Dedifferentiated amniotic fluid mesenchymal stem cell (primary cell): ENCODE data around the gene ADCY2.
"Not testable (repeated sequence)": the region's sequence is repeated elsewhere in the genome, so short reads cannot be mapped to it uniquely, and the experiment has no call there.

Experiments
- DNase-seq: peaks from one replicate; pipeline ENCODE4 v3.0.0-alpha.2; 2016; ENCODE audit errors: extremely low spot score

ADCY2 gene

DNA sequence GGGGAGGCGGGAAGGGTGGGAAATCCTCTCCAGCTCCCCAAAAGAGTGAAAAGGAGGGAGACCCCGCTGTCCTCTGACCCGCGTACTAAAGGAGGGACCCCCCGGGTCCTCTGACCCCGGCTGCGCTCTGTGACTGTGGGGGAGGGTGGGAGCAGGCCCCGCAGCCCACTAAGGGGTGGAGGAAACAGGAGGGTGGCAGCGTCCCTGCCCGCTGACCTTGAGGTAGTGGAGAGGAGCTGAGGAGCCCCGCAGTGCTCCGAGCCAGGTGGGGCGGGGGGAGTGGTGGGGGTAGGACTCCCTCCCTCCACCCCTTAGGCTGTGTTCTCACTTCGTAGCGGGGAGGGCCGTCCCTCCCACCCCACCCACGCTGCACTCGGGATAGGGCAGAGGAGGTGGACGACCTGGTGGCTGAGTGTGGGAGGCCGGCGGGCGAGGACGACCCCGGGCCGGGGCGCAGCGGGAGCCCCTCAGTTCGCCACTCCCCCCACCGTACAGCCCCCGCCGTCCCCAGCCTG is 449 bp upstream of the ADCY2 start:
- no peak for DNase-seq

DNA sequence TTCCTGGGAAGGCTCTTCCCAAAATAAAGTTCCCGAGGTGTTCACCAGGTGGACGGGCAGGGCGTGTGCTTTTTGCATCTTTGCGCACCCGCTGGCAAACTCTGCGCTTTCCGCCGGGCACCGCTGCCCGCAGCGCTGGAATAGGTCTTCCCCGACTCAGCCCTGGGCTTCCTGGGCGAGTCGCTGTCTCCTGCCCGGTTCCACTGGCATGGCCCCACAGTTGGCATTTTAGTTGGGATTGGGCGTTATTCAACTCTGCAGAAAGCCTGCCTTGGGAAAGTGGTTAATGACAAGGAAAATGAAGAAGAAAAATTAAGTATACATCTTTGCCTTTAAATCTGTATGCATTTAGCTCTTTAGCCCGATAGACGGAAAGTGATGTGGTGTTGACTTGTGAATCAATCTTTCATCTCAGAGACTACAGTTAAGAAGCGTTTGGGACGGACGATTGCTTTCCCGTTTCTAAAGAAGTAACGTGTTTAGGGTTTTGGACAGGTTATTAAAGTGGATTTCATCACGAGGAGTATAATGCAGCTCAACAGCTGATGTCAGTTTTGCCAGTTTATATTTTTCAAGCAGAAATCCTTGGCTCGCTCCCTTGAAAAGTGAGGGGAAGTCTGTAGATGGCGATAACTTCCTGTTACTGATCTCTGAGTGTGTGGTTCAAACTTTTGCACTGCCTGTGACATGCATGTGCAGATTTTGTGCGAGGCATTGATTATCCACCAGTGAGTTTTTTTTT is 946 bp downstream of the ADCY2 start:
- DNase-seq: no peak

- no peak for DNase-seq
Observed at GRCh38 chr5:7397937-7398336, 2.0 kb downstream of the ADCY2 start.

DNA sequence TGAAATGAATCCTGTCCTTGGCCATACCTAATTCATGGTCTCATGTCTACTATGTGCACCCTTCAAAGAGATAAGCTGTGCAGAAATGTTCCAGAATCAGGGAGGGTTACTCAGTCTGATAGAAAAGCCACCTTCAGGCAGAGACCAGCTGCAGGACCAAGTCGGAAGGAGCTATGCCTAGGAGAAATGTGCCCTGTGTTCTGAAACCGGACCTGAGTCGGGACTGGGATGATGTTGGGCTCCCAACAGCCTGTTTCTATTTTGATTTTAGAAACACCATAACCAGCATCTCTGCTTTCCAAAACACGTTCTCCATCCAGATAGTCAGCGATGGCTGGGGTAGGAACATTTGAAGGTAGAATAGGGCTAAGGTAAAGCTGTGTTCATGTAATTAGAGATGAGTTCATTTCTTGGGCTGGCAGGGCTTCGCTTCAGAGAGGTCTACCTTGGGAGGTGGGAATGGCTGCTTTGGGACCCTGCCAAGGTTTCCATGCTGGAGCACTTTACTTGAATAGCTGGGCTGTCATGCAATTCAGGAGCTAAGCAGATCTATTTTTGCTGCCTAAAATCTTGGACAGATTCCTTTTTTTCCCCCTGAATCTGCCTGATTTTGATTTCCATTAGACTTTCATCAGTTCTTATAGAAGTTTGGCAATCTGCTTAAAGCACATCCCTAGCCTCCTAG is 2.8 kb downstream of the ADCY2 start:
- DNase-seq: no peak

- no peak for DNase-seq
Observed at GRCh38 chr5:7405277-7405676, 9.3 kb downstream of the ADCY2 start.

DNA sequence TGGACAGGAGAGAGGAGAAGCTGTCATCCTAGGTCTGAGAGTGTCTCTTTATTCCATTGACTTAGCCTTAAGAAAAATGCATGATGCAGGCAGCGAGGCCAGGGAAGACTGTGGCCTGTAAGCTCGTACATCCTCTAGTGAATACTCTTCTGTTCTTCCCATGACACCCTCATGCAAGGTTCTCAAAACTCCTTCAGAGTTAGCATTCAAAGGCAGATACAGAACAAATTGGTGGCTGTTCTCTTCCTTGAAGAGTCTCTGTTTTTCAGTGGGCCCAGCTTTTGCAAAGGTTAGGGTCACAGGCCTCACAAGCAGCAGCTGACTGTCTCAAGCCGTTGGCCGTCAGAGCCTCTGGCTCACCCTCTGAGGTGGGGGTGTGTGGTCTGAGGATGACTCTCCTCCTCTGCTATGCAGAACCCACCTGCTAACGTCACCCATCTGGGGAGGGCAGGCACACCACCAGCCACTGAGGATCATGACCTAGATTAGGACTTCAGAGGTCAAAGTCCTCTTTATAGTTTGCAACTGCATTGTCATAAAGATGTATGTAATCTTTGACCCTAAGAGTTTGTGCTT is 15.1 kb downstream of the ADCY2 start:
- no peak for DNase-seq

- DNase-seq: no peak
Observed at GRCh38 chr5:7412409-7412808, 16.5 kb downstream of the ADCY2 start.

GRCh38 chr5:7415123-7415522 is 19.2 kb downstream of the ADCY2 start:
- DNase-seq: no peak

DNA sequence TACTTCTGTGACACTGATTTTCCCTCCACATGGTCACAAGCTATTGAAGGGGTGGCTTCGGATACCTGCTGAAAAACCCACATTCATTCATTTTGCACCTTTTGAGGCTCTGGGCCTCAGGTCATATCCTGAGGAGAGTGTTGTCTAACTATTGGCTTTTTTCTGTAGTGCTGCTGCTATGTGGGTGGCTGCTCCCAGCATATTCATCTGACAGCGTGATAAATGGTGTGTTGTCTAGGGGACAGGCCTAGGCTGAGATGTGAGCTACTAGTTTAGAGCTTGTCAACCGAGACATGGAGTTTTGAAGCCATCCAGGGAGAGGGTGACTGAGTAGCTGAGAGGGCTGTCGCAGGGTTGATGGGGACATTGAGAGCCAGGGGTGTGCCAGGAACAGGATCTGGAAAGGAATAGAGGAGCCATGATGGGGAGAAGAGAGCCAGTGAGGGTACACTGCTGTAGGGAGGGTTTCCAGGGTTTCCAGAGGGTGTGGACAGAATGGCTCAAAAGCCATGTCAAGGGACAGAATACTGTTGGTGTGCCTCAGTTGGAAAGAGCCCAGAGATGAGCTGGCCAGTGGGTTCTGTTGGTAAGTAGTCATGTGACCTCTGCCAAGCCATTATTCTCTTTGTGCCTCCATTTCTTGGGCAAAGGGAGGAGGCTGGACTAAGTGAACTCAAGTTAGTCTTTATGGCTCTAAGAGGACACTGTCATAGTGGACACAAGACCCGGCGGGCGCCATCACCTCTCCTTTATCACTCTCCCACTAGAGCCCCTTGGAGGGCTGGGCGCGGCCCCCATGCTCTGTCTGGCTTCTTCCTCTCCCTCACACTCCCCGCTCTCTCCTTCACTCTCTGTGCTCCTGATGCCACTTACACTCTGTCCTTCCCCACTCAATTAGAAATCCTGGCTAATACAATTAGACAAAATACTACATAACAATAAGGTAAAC is 19.9 kb downstream of the ADCY2 start:
- DNase-seq: no peak

DNA sequence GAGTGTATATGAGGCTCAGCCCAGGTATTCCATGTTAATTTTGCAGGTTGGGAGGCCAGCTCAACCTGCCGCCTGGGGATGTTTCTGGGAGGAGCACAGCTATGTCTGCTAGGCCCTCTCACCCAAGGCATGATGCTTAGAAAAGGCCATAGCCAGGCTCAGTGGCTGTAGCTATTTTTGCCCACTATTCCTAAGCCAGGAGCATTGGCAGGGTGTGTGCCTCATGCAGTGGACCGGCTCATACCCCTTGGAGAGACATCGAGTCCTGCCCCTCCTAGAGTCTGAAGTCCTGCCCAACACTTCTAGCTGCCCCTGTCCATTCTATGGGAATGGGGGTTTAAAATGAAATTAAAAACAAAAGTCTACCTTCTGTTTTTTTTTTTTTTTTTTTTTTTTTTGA is 22.3 kb downstream of the ADCY2 start:
- DNase-seq: no peak

GRCh38 chr5:7419367-7419766 is 23.4 kb downstream of the ADCY2 start:
- DNase-seq: no peak

DNA sequence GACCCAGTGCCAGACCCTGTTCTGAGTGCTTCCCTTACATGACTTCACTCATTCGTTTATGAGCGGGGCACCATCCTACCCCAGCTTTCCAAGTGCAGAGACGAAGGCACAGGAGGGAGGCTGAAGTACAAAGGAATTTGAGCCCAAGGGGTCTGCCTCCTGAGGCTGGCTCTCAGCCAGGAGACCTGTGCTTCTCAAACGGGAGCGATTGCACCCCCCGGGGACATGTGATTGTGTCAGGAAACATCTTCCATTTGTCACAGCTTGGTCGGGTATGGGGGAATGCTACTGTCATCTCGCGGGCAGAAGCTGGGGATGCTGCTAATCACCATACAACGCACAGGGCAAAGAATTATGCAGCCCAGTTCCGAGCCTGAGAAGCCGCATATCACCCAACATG is 23.9 kb downstream of the ADCY2 start:
- DNase-seq: no peak

DNA sequence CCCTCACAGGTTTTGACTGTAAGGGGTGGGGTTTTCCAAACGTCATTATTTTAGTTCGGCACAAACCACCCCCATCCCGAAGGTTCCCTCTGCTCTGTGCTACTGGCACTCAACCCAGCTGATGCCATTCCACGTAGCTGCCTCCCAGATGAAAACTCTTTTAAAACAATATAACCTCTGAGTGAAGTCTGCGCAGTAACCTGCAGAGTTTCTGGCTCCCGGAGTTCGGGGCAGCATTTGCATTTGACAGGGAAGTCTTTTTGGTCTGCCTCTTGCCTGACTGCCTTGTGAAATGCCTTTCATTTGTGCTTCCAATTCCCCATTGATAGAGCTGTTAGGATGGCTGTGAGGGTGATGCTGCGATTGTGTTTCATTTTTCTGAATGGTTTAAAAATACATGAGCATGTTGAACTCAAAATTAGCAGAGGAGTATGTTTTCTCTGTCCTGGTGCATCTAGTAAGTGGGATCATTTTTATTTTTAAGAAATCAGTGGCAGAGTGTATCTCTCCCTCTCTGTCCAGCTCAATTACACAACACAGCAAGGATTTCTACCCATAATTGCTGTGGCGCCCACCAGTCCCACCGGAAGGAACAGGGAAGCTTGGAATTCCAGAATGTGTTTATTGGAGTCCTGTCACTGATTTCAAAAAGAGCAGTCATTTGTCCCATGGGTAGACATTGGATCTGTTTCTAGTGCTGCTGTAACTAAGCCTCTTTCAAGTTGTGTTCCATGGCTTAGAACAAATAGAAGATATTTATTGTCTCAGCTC is 24.8 kb downstream of the ADCY2 start:
- DNase-seq: no peak

DNA sequence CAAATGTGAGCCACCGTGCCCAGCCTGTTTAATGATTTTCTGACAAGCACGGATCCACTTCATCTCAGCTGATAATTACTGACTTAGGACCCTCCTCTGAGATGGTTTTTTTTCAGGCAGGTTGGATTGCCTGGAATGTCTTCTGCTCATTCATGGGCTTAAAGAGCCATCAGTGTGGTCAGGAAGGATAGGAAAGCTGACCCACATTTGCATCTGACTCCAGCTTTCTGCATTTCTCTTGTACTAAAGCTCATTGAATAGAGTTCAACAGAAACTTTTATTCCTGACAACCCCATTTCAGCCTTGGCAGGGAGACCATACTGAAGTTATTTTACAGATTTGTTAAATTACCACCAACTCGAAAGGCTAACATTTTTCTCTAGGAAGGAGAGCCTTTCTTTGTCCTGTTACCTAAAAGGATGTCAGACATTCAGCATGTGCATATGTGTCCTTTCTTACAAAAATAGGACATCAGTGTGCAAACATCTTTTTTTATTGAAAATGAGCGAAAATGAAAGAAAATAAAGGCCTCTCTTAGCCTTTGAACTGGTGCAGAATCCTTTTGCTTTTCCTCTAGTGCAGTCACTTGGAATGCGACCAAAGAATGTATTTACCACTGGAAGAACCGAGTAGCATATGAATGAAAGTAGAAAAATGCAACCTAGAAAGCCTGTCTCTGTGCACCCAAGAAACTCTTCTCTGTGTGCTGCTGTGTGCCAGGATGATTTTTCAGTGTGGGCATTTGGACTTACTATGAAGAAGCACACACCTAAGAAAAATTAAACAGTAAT is 26.6 kb downstream of the ADCY2 start:
- DNase-seq: no peak

DNA sequence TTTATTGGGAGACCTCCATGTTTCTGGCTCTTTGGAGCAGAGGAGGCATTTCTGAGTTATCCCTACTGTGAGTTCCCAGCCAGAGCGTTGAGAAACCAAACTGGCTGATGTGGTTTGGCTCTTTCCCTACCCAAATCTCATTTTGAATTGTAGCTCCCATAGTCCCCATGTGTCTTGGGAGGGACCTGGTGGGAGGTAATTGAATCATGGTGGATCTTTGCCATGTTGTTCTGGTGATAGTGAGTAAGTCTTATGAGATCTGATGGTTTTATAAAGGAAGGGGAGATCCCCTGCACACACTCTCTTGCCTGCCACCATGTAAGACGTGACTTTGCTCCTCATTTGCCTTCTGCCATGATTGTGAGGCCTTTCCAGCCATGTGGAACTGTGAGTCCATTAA is 27.3 kb downstream of the ADCY2 start:
- not testable (repeated sequence) for DNase-seq

DNA sequence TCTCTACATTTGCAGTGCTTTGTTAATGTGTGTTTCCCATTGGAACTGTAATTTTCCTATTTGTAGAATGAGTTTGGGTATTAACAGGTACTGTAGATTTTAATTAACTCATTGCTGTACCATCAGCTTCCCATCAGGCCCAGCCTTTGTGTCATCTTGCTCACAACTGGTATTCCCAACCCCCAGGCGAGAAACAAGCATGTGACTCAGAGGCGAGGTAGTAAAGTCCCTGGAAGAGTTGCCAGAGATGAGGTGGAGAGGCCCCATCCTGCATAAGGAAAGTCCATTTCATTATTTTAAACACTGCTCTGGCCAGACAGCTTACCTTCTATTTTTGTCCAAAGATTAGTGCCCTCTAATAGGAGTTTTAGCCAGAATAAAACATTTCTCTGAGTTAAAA is 29.9 kb downstream of the ADCY2 start:
- DNase-seq: no peak

GRCh38 chr5:7426284-7426683 is 30.3 kb downstream of the ADCY2 start:
- DNase-seq: no peak

DNA sequence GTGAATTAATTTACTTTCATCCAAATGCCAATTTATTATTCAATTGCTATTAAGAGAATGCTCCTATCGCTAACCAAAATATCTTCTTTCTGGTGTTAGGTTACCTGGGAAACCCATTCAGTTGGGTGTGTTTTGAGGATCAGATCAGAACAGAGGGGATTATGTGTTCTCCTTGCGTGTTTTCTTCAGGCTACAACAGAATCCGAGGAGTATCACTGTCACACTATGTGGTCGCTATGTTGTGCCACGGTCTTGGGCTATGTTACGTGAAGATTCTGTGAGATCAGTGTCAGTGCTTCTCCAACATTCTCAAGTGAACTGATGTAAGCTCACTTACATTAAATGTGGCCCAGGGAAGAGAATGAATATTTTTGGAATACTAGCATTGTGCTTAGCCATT is 39.0 kb downstream of the ADCY2 start:
- DNase-seq: no peak

DNA sequence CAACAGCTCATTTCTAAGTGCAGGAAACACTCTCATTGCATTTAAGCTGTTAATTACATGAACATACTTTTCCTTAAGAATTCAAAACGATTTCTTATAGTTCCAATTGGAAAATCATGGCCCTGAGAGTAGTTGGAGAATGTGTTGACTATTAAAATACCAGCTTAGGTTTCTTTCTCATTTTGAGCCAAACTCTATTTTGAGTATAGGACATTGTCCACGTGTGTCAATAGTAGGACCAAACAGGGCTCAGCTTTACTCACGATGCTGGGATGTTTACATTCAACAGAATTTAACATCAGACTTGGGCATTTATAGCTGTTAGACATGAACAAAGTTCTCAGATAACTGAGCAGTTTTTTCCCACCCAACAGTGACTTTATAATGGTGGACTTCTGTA is 39.6 kb downstream of the ADCY2 start:
- DNase-seq: no peak

DNA sequence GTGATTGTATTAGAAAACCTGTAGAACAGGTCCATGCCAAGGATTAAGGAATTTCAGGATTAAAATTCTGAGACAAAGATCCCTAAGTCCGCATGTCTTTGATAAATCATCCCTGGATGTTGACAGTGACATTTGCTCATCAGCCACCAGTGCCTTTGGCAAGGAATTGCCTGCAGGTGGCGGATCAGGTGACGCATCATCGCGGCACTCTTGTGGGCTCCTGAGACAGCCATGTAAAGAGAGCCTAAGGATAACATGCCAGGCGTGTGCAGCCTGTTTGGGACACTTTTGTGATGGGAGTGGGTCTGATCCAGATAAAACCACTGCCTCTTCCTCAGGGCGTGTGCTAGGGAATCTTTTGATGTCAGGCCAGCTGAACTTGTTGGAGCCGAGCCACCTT is 40.6 kb downstream of the ADCY2 start:
- DNase-seq: no peak
